ENCODE results near the gene PGRMC2. TPM values are rescaled to one million over a fixed set of nuclear protein-coding genes. Genes with fewer than 3 reads are reported as not detected.
"Not testable (repeated sequence)": the region's sequence is repeated elsewhere in the genome, so short reads cannot be mapped to it uniquely, and the experiment has no call there.

PGRMC2 gene
- polyA plus RNA-seq, 1 donor: 127 TPM

DNA sequence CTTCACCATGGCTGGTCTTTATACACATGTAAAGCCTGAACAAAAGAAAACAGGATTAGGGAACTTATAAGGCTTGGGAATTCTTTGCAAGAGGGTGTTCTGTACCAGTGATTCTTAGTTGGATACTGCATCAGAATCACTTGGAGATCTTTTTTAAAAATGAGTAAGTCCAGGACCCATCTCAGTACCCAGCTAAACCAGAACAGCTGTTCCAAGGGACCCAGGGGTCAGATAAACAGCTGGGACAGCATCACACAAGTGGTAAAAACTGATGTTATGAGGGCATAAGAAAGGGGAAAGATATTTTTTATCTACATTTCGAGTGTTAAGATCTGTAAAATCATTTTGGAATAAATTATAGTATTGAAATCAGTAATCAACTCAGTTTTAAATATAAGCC is 16.1 kb downstream of the PGRMC2 start:
- no peak for DNase-seq

DNA sequence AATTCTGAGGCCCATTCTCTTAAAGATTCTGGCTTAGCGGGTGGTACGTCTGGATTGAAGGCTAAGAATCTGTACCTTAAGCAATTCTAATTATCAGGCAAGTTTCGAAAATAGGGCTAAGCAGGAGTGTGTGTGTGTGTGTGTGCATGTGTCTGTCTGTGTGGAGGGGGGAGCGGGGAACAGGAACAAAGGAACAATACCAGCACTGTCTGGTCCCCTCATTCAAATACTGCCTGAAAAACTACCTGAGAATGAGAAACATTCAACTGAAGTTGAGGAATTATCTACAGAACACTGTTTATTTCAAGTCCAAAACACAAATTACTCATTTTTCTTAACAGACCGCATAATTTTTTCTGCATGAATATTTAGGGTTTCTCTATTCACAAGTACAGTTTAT is 18.6 kb downstream of the PGRMC2 start:
- no peak for DNase-seq

DNA sequence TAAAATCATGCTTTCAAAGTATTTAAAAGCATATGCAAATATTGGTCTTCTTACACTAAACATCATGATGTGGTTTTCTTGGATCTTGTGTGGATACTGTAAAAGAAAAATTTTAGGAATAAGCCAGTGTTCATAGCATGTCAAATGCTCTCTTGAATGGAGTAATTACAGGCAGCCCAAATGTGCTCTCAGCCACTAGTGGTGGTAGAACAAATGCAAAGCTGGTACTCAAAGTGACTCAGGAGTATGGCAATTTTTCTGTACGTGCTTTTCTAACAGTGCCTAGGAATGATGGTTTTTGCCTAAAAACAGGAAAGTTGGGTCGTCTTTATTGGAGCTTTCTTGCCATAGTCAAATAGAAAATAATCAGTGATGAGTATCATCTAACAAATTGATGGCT is 19.9 kb downstream of the PGRMC2 start:
- DNase-seq: no peak

DNA sequence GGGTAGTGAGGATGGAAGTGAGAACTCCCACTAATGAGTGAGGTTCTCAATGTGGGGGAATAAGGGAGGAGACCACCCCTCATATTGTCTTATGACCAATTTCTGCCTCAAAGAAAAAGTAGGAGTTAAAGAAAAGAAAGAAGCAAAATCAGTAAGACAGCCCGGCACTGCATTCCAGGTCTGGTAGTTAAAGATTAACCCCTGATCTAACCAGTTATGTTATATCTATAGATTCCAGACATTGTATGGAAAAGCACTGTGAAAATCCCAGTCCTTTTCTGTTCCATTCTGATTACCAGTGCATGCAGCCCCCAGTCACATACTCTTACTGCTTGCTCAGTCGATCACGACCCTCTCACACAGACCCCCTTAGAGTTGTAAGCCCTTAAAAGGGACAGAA is 20.4 kb downstream of the PGRMC2 start:
- not testable (repeated sequence) for DNase-seq

DNA sequence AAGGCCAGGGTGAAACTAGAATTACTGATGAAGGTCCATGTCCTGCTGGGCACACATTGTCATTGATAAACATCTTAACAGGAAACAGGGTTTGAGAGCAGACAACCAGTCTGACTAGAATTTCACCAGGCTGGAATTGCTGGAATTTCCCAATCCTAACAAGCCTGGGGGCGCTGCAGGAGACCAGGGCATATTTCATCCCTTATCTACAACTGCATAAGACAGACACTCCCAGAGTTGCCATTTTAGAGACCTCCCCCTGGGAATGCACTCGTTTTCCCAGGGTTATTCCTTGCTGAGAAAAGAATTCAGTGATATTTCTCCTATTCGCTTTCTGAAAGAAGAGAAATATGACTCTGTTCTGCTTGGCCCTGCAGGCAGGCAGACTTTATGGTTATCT is 22.1 kb downstream of the PGRMC2 start:
- DNase-seq: not testable (repeated sequence)

DNA sequence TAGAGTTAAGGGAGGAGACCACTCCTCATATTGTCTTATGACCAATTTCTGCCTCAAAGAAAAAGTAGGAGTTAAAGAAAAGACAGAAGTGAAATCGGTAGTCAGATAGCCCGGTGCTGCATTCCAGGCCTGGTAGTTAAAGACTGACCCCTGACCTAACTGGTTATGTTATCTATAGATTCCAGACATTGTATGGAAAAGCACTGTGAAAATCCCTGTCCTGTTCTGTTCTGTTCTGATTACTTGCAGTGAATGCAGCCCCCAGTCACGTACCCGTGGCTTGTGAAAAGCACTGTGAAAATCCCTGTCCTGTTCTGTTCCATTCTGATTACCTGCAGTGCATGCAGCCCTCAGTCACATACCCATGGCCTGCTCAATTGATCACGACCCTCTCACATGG is 27.7 kb downstream of the PGRMC2 start:
- not testable (repeated sequence) for DNase-seq

DNA sequence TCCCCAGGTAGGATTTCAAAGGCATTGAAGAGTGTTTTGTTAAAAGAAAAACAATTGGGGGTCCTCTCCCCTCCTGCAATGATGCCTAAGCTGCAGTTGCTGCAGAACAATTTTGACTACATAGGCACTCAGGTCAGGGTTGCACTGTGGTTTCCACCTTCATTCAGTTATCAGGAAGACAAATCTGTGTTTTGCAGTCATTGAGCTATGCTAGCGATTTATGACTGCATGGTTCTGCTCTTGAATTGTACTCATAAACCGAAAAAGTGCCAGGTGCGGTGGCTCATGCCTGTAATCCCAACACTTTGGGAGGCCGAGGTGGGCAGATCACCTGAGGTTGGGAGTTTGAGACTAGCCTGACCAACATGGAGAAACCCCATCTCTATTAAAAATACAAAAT is 29.4 kb downstream of the PGRMC2 start:
- DNase-seq: not testable (repeated sequence)

DNA sequence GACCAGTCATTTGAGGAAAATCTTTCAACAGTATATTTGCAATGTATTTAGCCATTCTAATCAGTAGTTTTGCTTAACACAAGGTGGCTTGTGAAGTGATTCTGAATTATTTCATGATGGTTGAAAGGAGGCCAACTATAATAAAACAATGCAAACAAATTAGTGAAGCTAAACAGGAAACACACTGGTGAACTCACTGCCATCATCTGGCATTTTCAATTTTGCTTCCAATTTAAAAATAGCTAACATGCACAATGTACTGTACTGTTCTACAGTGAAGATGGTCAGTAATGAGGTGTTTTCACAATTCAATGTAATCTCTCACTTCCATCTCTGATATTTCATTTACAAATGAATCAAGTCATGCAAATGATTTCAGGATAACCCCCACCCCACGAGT is 31.1 kb downstream of the PGRMC2 start:
- DNase-seq: no peak

DNA sequence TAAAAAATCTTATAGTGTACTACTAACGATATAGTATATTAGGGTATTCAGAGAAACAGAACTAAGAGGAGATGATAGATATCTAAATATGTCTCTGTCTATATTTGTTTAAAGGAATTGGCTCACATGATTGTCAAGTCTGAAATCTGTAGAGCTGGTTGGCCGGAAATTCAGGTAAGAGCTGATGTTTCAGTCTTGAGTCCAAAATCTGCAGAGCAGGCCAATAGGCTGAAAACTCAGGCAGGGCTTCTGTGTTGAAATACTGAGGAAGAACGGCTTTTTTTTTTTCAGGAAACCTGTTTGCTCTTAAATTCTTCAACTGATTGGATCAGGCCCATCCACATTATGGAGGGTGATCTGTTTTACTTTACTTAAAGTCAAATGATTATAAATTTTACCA is 31.7 kb downstream of the PGRMC2 start:
- DNase-seq: no peak

DNA sequence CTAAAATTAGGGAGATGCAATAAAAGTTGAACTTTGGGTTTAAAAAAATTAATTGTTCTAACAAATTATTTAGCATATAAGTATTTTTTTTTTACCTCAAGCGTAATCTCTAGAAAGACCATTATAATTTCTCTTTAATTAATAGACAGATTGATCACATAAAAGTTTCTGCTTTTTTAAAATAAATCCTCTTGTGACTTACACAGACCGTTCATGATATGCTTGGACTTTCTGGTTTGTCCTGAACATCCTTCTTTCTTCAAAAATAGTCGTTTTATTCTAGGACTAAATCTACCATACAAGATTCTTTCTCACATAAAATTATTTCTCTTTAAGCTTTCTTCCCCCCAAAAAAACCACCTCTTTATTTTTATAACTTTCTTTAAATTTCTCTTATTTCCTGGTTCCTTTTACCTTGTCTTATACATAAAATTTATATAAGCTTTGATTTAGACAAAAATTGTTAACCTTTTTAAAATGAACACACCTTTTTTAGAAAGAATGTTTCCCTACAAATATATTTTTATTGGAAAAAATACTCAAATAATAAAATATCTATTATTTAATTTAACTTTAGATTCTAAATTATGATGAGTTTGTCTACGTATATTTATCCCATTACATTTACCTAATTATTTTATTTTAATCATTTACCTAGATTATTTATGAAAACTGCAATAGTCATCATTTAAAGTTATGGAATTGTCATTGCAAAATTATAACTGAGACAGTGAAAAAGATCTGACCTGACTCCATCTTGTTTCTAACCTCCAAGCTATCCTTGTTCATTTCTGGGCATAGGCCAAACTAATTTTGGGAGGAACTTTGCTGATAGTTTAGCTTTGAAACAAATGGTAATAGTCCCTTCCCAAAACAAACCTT is 37.6 kb downstream of the PGRMC2 start:
- DNase-seq: no peak

DNA sequence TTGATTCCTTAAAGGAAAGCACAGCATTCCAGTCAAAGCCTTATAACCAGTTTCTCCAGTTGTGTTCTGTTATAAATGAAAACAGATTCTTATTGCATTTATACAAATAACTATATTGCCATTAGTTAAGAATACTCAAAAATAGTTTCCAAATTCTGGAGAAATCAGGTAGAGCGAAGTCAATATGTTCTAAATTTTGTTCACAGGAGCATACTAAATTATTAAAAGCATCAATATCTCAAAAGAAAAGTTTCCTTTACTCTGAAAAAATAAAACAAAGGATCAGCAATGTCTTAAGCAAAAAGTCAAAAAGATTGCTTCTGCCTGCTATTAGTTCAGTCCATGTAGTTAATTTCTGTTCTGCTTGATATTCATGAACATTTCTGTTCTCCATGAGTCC is 39.7 kb downstream of the PGRMC2 start:
- DNase-seq: no peak

DNA sequence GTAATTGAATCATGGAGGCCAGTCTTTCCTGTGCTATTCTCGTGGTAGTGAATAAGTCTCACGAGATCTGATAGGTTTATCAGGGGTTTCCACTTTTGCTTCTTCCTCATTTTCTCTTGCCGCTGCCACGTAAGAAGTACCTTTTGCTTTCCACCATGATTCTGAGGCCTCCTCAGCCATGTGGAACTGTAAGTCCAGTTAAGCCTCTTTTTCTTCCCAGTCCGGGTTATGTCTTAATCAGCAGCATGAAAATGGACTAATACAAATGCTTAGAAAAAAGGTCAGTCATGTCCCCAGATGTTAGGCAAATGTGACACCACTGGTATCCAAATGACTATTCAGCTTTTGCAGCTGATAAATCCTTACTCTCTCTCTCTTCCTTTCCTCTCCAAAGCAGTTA is 42.2 kb downstream of the PGRMC2 start:
- not testable (repeated sequence) for DNase-seq

DNA sequence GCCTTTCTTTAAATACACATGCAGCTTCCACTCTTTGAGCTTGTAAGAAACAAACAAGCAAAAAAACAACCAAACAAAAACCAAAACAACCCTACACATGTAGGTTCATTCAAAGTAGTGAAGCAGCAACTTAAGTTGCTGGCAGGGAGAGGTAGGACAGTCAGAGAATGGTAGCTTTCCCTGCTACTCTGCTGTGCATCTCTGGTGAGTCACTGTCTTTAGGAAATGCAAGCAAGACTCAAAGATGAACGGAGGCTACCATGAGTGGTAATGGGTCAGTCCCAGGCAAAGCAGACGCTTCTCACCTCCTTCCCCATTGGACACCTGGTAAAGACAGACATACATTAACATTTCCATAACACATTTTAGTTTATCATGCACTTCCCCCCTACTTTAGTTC is 43.2 kb downstream of the PGRMC2 start:
- no peak for DNase-seq

DNA sequence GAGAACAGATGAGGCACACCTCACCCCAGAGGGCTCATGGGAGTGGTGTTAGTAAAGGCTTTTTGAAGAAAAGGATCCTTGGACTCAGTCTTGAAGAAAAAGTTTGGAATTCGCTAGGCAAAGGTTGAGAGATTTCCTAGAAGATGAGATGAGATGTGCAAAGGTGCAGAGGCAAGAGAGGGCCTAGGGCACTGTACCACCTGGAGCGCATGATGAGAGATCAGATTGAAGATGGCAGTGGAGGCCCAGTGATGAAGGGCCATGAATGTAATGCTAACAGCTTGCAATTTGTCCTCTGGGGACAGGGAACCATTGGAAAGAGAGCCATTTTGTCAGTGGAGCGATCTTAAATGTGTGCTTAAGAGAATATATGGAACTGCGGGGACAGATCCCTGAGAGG is 45.0 kb downstream of the PGRMC2 start:
- no peak for DNase-seq

DNA sequence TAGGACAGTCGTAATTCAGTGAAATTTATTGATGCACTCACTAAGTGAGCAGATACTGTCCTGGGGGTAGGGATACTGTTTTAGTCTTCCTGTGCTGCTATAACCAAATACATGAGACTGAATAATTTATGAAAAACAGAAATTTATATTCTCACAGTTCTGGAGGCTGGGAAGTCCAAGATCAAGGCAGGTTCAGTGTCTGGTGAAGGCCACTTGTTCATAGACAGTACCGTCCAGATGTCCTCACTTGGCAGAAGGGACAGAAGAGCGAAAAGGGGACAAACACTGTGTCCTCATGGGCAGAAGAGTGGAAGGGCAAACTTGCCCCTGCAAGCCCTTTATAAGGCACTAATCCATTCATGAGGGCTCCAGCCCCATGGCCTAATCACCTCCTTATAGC is 45.6 kb downstream of the PGRMC2 start:
- DNase-seq: no peak

DNA sequence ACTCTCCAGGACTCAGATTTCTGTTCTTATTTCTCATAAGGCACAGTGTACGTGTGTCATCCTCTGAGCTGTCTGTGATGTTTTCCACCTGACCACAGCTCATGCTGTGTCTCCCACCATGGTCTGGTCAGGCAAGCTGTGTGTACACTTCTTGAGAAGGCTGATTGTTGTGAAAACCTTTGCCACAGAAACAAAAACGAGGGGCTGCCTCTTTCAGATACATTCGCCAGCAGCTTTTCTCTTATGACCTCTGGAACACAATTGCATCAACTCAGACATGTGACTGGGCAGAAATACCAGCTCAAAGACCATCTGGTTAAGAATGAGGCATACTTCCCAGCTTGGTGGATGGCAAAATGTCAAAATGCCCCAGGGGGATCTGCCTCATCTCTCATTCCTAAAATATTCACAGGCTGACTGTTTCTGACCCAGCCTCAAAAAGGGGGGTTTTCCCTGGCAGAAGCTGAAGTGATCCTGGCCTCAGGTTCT is 46.1 kb downstream of the PGRMC2 start:
- DNase-seq: no peak

DNA sequence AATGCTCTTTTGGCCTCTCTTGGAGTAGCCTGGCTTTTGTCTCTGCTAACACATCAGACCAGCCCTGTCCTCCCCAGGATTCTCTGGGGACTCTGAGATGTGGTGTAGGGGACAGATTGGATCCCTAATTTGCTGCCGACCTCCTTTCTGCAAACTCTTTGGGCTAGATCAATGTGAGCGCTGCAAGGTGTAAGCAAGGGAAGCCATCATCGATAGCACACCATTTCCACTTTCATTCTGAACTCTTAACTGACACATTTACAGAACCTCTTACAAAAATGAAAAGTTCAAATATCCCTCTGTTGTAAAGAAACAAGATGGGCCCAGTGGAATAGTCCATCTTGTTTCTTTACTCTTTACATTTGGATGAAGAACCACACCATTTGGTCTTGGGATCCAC is 46.6 kb downstream of the PGRMC2 start:
- no peak for DNase-seq

DNA sequence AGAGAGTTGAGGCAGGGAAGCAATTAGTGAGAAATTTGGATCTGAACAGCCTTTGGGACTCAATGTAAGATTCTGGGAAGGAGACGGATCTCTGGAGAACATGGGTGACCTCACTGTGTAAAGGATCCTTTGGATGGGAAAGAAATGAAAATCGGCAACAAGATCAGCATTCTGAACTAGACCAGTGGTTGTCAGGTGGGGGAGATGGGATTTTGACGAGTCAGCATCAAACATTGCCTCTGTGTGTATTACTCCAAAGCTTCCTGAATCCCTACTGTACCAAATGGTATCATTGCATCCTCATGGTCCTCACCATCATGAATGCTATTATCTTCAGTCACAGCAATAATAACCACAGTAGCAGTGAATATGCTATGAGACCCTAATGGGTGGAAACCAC is 52.8 kb downstream of the PGRMC2 start:
- DNase-seq: no peak

DNA sequence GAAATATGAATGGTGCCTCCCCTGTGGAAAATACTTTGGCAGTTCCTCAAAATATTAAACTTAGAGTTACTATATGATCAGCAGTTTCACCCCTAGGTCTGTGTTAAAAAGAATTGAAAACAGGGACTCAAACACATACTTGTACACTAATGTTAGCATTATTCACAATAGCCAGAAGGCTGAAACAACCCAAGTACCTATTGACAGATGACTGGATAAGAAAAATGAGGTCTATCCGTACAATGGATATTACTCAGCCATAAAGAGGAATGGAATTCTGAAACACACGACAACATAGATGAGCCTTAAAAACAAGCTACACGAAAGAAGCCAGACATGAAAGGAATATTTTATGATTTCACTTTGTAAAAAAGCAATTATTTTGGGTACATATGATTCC is 54.9 kb downstream of the PGRMC2 start:
- DNase-seq: no peak

DNA sequence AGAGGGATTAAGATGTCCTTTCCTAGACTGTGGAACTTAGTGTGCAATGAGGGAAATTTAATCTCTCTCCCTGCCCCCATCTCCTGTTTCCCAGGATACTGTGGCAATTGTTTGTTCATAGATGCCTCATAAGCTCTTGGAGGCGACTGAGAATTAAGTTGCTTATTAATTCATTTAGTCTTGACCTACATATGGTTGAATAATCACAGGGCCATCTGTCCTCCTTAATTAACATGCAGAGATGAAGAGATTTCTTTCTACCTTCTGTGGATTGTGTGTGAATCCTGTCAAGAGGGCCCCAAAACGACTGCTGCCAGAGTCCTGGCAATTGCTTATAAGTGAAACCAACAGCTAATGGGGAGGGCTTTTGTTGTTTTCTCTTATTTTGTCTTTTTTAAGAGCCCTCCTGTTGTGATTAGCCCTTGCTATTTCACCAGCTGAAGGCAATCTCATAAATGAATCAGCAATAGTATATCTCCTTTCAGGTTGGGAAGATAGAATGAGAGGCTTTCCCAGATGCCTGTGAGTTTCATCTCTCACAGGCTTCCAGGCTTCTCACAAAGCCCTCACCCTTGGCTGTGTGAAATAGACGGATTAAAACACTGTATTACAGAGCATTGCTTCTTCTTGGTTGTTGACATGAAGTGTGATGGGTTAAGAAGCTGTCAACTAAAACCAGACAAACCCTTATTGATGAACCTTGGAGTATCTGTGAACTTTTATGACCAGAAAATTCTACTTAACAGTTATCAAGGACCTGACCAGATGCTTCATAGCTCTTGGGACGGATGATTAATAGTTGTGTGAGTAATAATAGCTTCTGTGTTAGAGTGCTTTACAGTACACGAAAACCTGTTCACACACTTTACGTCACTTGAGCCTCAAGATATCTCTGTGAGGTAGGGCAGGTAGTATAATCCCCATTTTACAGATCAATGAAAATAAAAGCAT is 58.5 kb downstream of the PGRMC2 start:
- DNase-seq: peak; percentile 32

DNA sequence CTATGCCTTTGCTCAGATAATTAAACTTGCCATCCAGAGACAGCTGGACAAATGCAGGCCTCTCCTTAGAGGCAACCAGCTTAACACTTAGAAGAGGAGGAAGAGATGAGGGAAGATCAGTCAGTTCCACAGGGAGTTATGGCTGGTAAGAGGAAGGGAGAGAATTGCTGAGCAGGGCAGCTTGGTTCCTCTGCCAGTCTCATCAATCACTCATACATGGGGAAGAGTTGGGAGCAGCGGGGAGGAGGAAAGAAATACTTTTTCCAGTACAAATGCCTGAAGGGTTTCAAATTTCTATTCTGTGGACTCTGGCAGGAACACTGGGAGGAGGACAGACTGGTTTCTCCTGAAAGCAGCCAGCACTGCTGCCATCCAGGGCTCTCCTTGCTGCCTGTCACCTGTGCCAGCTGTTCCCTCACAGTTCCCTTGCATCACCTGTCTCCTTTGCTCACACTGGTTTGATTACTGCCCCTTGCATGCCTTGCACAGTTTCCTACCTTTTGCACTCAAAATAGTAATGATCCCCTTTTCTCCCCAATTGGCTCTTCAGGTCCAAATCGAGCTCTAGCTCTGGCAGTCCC is 59.5 kb downstream of the PGRMC2 start:
- peak; percentile 20 for DNase-seq

DNA sequence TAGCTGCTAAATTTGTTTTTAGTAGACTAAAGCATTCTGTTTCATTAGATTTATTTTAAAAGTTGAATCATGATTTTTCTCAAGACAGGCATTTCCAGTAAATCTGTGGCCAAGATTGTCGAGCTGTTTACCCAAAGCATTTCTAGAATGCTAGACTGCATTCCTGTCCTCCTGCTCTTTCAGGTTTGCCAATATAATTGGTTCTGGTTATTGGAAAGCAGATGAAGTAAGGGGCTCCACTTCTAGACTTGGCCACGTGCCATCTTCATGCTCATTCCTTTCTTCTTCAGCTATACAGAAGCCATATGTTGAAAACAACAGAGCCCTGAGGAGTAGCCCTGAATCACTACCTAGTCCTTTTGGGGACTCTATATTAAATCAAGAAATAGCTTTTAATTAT is 62.5 kb downstream of the PGRMC2 start:
- DNase-seq: no peak

DNA sequence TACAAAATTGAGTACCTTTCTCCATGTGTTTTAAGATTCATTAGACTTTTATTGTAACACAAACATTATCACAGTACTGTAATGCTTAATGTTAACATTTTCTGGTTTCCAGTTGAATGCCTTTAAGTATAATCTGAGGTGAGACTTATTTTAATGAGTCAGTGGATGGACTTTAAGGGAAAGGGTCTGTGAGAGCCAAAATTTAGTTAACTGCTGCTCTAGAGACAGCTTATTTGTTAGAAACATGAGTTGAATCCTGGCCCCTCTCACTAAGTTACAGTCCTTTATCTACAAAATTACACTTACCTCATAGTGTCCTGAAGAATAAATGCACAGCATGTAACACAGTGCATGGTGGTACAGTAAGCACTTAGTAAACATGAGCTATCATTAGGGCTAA is 66.0 kb downstream of the PGRMC2 start:
- no peak for DNase-seq
